ENCODE results near the gene SYNE1.

Gene SYNE1

DNA sequence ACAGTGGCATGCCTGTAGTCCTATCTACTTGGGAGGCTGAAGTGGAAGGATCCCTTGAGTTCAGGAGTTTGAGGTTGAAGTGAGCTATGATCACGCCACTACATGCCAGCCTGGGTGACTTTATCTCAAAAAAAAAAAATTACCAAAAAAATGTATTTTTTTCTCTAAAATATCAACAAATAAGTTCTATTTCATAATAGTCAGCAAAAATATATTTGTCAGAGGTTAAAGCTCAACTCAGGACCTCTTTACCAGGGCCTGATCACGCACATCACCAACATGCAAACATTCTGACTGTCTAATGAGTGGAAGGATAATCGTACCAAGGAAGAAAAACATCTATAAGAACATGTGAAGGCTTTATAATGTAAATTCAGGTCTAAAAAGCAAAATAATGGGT, 387.0 kb downstream of the SYNE1 start:
- no peak for TF ChIP-seq CTCF (IDR thresholded peaks at IDR 0.05; ENCODE audit: borderline replicate concordance, insufficient read depth, low read depth, low read length)
- no peak overlapping the region for H3K4me3 ChIP-seq (ENCODE audit: low read depth, low read length)

GRCh38 chr6:152248980-152249379, 388.2 kb downstream of the SYNE1 start:
- TF ChIP-seq CTCF (IDR thresholded peaks at IDR 0.05; ENCODE audit: borderline replicate concordance, insufficient read depth, low read depth, low read length) = no peak
- no peak overlapping the region for H3K4me3 ChIP-seq (ENCODE audit: low read depth, low read length)

GRCh38 chr6:152246554-152247337, 390.4 kb downstream of the SYNE1 start:
- TF ChIP-seq CTCF (IDR thresholded peaks at IDR 0.05; ENCODE audit: borderline replicate concordance, insufficient read depth, low read depth, low read length) = no peak
- H3K4me3 ChIP-seq (ENCODE audit: low read depth, low read length) = no peak overlapping the region

GRCh38 chr6:152244998-152245630, 392.0 kb downstream of the SYNE1 start:
- no peak for TF ChIP-seq CTCF (IDR thresholded peaks at IDR 0.05; ENCODE audit: borderline replicate concordance, insufficient read depth, low read depth, low read length)
- H3K4me3 ChIP-seq (ENCODE audit: low read depth, low read length) = no peak overlapping the region

DNA sequence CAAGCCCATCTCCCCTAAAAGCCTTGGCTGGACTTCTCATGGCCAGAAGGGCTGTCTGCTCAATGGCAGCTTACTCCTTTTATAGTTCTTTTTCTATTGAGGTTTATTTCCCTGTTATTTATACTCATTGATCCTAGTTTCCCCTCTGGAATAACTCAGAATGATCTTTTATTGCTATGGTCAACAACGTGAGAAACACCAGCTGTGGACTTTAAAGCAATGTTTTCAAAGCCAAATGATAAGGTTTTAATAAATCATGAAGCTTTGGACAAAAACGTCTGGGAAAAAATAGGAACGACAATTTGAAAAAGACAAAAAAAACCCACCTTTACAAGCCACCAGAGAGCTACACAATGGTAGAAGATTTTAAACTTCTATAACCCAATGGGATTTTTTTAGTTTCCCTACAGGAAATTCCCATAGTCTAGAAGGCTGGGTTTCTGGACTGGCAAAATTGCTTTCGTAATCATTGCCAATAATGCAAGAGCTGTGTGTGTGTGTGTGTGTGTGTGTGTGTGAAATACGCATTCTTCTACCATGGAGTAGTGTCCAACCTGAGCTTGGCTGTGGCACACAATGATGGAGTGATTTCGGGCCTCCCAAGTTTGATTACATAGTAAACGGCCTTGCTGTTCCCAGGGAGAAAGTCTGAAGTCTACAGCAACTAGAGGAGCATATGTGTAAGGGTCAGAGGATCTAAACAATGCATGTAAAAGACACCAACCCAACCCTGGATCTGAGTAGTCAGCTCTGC, 396.0 kb downstream of the SYNE1 start:
- H3K4me3 ChIP-seq (ENCODE audit: low read depth, low read length) = no peak overlapping the region
- TF ChIP-seq CTCF (IDR thresholded peaks at IDR 0.05; ENCODE audit: borderline replicate concordance, insufficient read depth, low read depth, low read length) = no peak

DNA sequence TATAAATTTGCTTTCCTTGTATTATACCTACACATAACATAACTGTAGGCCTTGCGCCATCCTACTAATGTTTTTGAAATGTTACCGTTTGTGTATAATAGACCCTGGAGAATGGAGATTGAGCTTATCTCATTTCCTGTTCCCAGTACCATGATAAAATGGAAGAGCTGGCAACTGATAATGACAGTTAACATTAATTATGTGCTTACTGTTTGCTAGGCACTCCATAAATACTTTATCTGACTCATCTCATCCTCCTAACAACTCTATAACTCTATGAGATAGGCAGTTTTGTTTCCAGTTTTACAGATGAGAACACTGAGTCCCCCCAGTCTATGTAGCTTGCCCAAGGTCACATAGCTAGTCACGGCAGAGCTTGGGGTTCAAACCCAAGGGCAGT, 396.7 kb downstream of the SYNE1 start:
- no peak for TF ChIP-seq CTCF (IDR thresholded peaks at IDR 0.05; ENCODE audit: borderline replicate concordance, insufficient read depth, low read depth, low read length)
- no peak overlapping the region for H3K4me3 ChIP-seq (ENCODE audit: low read depth, low read length)
